NB4 (cell line): ENCODE measurements around the gene CDH4.

Source experiments
- POLR2A ChIP-seq: IDR thresholded peaks from 2 replicates; pipeline ENCODE4 v1.6.1; 2011; ENCODE audit warnings: mild to moderate bottlenecking; ENCODE audit not compliant: insufficient read length; ENCODE audit errors: extremely low read depth
- TF ChIP-seq, protein P1 (sequence below): IDR thresholded peaks from one replicate; pipeline ENCODE4 v1.5.1; 2012; ENCODE audit warnings: low read depth, low read length

DNA sequence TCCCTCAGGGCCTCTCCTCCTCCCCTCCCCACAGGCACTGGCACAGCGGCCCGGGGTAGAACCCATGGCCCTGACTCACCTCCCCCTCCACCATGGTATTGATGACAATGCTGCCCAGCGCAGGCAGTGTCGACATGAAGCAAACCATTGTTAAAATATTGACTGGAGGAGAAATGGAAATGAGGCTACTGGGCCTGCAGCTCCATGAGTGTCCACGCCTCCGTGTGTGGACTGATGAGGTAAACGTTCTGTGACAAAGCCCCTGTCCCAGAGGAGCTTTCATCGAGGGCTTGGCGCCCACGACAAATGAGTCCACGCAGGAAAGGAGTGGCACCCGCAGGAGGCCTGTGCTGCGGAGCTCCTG is 410.9 kb downstream of the CDH4 start:
- TF ChIP-seq, protein P1, sequence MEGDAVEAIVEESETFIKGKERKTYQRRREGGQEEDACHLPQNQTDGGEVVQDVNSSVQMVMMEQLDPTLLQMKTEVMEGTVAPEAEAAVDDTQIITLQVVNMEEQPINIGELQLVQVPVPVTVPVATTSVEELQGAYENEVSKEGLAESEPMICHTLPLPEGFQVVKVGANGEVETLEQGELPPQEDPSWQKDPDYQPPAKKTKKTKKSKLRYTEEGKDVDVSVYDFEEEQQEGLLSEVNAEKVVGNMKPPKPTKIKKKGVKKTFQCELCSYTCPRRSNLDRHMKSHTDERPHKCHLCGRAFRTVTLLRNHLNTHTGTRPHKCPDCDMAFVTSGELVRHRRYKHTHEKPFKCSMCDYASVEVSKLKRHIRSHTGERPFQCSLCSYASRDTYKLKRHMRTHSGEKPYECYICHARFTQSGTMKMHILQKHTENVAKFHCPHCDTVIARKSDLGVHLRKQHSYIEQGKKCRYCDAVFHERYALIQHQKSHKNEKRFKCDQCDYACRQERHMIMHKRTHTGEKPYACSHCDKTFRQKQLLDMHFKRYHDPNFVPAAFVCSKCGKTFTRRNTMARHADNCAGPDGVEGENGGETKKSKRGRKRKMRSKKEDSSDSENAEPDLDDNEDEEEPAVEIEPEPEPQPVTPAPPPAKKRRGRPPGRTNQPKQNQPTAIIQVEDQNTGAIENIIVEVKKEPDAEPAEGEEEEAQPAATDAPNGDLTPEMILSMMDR: no peak
- TF ChIP-seq POLR2A: no peak
